Umbilical cord (tissue), 2 donors: Measurements from ENCODE around the gene ENO3. TPM values are rescaled to one million over a fixed set of nuclear protein-coding genes. Genes with fewer than 3 reads are reported as not detected.

Experiments used
- DNase-seq: peaks from one replicate; pipeline ENCODE4 v3.0.0-alpha.2; 2015; ENCODE audit warnings: low spot score
- total RNA-seq: library from RNA; depleted of rRNA; stranded (reverse); fragments of >200 nt; gene quantifications from one replicate; pipeline ENCODE4 v1.2.3, GENCODE V29; 2014; ENCODE audit warnings: low replicate concordance; ENCODE audit not compliant: insufficient read depth

The ENO3 gene
- total RNA-seq, 1 donor from 2014 or later: 12.0 TPM

- peak; percentile 77 for DNase-seq
Measured at GRCh38 chr17:4949321-4950074, 1.4 kb upstream of the ENO3 start.

GRCh38 chr17:4950075-4950745 lies 709 bp upstream of the ENO3 start:
- DNase-seq: peak; percentile 41

GRCh38 chr17:4951486-4951885 lies 567 bp downstream of the ENO3 start:
- DNase-seq: no peak

DNA sequence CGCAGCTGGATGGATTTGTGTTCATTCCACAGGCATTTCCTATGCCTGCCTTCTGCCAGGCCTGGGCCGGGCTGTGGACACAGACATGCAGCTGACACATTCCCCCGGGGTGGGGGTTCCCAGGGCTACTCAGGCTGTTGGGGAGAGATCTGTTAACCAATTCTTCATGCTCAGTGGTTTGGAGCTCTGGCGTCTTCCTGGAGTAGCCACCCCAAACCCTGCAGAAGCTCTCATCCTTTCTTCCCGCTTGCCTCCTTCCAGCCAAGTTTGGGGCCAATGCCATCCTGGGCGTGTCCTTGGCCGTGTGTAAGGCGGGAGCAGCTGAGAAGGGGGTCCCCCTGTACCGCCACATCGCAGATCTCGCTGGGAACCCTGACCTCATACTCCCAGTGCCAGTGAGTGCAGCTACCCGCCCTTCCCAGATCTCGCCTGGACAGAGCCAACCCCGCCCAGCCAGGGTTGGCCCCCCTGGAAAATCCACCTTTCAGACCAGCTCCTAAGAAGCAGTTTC lies 2.6 kb downstream of the ENO3 start:
- DNase-seq: peak; percentile 69

GRCh38 chr17:4955091-4955490 lies 4.2 kb downstream of the ENO3 start:
- no peak for DNase-seq

DNA sequence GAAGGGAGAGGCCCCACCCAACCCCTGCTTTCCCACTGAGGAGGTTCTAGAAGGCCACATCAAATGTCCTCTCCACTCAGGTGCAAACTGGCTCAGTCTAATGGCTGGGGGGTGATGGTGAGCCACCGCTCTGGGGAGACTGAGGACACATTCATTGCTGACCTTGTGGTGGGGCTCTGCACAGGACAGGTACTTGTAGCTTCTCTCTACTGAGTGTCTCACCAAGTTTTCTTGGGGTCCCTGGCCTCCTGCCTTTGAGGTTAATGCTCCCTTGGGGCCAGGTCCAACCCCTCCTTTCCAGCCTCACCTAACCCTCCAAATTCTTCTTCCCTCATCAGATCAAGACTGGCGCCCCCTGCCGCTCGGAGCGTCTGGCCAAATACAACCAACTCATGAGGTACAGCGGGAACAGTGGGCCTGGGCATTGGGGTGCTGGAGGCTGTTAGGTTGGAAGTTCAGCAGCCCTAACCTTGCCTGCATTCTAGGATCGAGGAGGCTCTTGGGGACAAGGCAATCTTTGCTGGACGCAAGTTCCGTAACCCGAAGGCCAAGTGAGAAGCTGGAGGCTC lies 5.7 kb downstream of the ENO3 start:
- no peak for DNase-seq

DNA sequence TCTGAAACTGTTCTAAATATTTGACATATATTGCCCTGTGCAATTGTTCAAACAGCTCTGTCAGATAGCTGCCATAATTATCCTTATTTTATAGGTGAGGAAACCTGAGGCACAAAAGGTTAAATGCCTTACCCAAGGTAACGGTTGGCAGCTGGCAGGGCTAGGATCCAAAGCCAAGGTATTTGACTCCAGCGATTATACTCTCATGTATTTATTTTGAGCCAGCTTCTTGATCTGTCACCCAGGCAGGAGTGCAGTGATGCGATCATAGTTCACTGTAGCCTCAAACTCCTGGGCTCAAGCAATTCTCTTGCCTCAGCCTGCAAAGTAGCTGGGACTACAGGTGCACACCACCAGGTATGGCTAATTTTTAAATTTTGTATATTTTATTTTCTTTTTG lies 7.2 kb downstream of the ENO3 start:
- no peak for DNase-seq

- no peak for DNase-seq
Measured at GRCh38 chr17:4959261-4959965, 8.5 kb downstream of the ENO3 start.

DNA sequence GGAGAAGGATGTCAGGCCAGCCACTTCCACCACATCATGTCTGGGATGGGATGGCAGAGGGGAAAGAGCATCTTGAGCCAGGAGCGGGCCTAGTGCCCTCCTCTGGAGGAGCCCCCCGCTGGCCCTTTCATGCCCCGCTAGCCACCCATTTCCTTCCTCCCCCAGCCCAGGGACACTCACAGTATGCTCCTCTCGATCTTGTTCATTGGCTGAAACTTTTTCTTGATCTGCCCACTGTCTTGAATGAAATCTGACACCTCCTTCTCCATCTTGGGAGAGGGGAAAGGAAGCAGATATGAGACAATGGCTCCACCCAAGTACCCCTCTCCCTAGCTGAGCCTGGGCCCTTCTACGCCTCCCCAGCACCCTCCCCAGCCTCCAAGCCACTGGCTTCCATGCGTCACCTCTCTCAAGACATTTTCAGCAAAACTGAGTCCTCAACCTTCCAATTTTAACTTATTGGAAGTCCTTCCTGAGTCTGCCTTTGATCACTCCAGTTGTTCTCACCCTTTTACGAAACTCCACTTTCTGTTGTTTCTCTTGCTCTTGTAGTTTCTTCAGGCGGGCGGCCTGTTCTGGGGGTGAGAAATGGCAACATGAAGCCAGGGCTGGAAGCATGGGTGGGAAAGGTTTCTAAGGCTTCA lies 9.5 kb downstream of the ENO3 start:
- no peak for DNase-seq

GRCh38 chr17:4965311-4965986 lies 14.5 kb downstream of the ENO3 start:
- DNase-seq: no peak

DNA sequence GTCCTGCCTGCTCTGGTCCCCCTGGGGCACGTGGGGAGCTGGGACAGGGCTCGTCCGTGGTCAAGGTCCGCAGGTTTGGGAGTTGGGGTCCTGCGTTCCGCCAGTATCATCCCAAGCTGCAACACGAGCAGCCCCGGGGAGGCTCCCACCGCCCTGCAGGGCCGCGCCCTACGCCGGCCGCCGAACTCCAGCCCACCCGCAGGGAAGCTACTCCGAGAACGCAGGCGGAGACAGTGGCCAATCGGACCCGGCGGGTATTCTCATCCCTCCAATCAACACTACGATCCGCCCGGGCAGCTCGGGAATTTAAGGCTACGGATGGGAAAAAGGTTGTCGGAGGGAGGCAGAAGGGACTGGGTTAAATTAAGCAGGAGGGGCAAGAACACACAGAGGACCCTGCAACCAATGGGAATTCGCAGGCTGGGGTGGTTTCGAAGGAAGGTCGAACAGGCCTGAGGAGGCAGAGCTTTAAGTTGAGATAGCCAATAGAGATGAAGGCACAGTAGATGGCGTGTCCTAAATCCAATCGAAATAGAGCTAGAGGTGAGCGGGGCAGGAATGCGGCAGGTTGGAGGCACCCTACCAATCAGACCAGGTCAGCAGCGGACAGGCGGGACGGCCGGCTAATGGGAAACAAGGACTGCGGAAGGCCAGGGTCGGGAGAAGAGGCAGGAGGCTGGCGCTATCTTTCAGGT lies 16.1 kb downstream of the ENO3 start:
- DNase-seq: peak; percentile 100

GRCh38 chr17:4967539-4968485 lies 16.9 kb downstream of the ENO3 start, which contains the start of gene SPAG7:
Gene SPAG7, minus strand, starts transcription at chr17:4967817. Its CDS starts 13 bp downstream, at chr17:4967804.
- DNase-seq: peak; percentile 99

DNA sequence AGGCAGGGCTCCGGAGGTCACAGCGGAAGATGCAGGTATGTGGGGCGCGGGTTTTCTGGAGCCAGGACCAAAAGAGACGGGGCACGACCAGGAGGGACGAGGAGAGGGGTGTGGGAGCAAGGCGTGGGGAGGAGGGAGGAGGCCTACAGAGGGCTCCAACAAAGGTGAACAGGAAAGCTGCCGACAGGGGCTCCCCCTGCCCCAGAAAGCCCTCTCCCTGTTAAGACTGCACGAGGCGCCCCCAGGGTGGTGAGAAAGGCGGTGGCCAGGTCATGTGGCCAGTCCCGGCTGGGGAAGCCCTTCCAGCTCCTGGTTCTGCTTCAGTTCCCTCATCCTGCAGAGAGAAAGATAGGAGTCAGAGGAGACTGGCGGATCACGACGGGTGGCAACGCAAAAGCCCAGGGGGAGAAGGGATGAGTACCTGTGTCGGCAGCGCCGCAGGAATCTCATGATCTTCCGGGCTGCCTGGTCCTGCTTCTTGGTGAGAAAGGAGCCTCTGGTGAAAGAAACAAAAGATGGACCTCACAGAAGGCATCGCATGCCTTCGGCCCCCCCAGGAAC lies 17.6 kb downstream of the ENO3 start:
- DNase-seq: peak; percentile 46

DNA sequence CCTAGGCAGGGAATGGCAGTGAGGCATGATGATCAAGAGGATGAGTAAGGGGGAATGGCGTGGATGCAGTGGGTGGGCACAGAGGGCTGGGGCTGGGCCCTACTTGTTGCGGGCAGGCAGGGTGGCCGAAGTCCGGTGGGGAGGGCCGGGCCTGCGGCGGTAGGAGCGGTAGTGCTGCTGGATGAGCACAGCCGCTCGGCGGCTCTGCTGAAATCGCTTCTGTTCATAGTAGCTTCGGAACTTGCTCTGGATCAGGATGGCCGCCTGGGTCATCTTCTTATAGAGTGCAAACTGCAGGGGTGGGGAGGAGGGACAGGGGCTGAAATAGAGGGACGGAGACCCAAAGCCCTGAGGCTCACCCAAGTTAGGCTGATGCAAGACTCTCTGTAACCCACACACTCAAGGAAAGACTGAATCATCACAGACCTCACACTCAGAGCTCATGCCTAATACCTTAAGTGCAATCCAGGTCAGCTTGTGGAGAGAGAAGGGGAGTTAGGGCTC lies 18.2 kb downstream of the ENO3 start:
- DNase-seq: peak; percentile 71

DNA sequence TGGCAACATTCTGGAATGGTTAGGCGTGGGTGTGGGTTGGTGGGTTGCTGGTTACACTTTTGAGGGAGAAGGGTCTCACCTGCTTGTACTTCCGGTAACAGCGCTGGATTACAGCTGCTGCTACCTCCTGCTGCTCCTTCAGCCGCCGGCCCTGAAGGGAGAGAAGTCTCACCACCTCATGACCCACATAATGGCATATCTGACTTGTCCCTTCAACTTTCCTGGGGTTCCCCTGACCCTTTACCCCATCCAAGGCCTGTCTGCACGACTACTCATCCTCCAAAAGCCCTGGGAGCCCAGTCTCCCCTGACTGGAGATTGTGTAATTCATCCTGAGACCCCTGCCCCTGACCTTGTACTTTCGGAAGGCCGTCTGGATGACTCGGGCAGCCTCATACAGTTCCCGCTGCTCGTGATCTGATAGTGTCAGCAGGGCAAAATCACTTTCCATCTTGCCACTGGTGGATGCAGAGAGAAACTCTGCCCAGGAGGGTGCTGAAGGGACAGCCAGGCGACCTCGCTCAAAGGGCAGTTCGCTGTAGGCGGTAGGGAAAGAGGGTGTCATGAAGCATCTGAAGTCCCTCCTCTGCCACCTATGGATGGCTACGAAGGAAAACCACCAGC lies 18.7 kb downstream of the ENO3 start:
- no peak for DNase-seq

- DNase-seq: no peak
Measured at GRCh38 chr17:4970273-4970672, 19.4 kb downstream of the ENO3 start.

- DNase-seq: no peak
Measured at GRCh38 chr17:4971826-4972225, 20.9 kb downstream of the ENO3 start.

GRCh38 chr17:4972322-4972721 lies 21.4 kb downstream of the ENO3 start:
- DNase-seq: no peak
